ENCODE data around the gene RNF144A. TPM values are rescaled to one million over a fixed set of nuclear protein-coding genes. Genes with fewer than 3 reads are reported as not detected.
A peak's percentile ranks its signal among the peaks of the same experiment; 100 is the strongest.

The RNF144A gene
- total and polyA plus RNA-seq, 2 of the 13 experiments (the other 11 are each of a cell fraction or from before 2014, with no cell fraction given), result 13.9 to 16.5 TPM

- TF ChIP-seq CREB3 (CRISPR knock-in tag; IDR thresholded peaks at IDR 0.05) (no peak), SKIL (CRISPR knock-in tag; IDR thresholded peaks at IDR 0.05; ENCODE audit: borderline replicate concordance) (no peak), ZNF12 (CRISPR knock-in tag; IDR thresholded peaks at IDR 0.05) (peak; percentile 100), ZNF512B (CRISPR knock-in tag; IDR thresholded peaks at IDR 0.05; ENCODE audit: borderline replicate concordance) (no peak), MAX (IDR thresholded peaks at IDR 0.05) (no peak), ARNT (IDR thresholded peaks at IDR 0.05) (no peak), ZSCAN12 (CRISPR knock-in tag; IDR thresholded peaks at IDR 0.05) (no peak), HNF4A (CRISPR knock-in tag; IDR thresholded peaks at IDR 0.05) (peak; percentile 55), MLXIP (CRISPR knock-in tag; IDR thresholded peaks at IDR 0.05; ENCODE audit: borderline replicate concordance) (no peak), CEBPG (CRISPR knock-in tag; IDR thresholded peaks at IDR 0.05) (peak; percentile 57), PHF20 (CRISPR knock-in tag; IDR thresholded peaks at IDR 0.05) (no peak), ZNF512 (CRISPR knock-in tag; IDR thresholded peaks at IDR 0.05) (no peak), CEBPB (IDR thresholded peaks at IDR 0.05; ENCODE audit: borderline replicate concordance, low read depth, low read length) (peak; percentile 77; the same call in 1 of the 2 replicates), ZNF276 (CRISPR knock-in tag; IDR thresholded peaks at IDR 0.05; ENCODE audit: low read depth) (no peak), ELF1 (CRISPR knock-in tag; IDR thresholded peaks at IDR 0.05) (0 out of 2 replicates have a peak, but pooled peaks have one; percentile 33), SRF (IDR thresholded peaks at IDR 0.05; ENCODE audit: low read depth, low read length) (peak; percentile 81)
These were observed 154.8 kb downstream of the RNF144A start (continued) for GRCh38 chr2:7071916-7072556.

Data from HepG2 (cell line).